GM12801 (cell line): ENCODE results near the gene GGNBP2.

Experiments used
- CTCF ChIP-seq: IDR thresholded peaks from one replicate; pipeline ENCODE4 v1.5.1; 2011; ENCODE audit warnings: control low read depth; ENCODE audit not compliant: insufficient read length; ENCODE audit errors: extremely low read depth

Gene GGNBP2

GRCh38 chr17:36599546-36600250 is 55.0 kb downstream of the GGNBP2 start:
- no peak for TF ChIP-seq CTCF

GRCh38 chr17:36600465-36600864 is 55.7 kb downstream of the GGNBP2 start:
- TF ChIP-seq CTCF, result no peak

- TF ChIP-seq CTCF, result no peak
These were observed 56.2 kb downstream of the GGNBP2 start for GRCh38 chr17:36600936-36601302.

- no peak for TF ChIP-seq CTCF
These were observed 56.7 kb downstream of the GGNBP2 start, which contains the start of gene MRM1 for GRCh38 chr17:36601303-36602029. MRM1 (plus strand) TSS chr17:36601583; CDS start chr17:36601811, 228 bp downstream.

- no peak for TF ChIP-seq CTCF
These were observed 57.5 kb downstream of the GGNBP2 start for GRCh38 chr17:36602030-36602748.

- TF ChIP-seq CTCF, result no peak
These were observed 58.2 kb downstream of the GGNBP2 start for GRCh38 chr17:36602924-36603384.

- TF ChIP-seq CTCF, result no peak
These were observed 63.6 kb downstream of the GGNBP2 start for GRCh38 chr17:36608280-36608679.
